ENCODE results near the gene TNIP2. TPM values are rescaled to one million over a fixed set of nuclear protein-coding genes. Genes with fewer than 3 reads are reported as not detected.
"Not testable (repeated sequence)": the region's sequence is repeated elsewhere in the genome, so short reads cannot be mapped to it uniquely, and the experiment has no call there.

Gene TNIP2
- total RNA-seq, 1 donor from 2014 or later: 22.6 TPM

GRCh38 chr4:2729533-2729875, 26.6 kb downstream of the TNIP2 start:
- intact Hi-C loops (cut with DNase I): no loop called here
- no peak for DNase-seq (ENCODE audit: low spot score)

GRCh38 chr4:2728806-2729532, 27.2 kb downstream of the TNIP2 start:
- no peak for DNase-seq (ENCODE audit: low spot score)
- intact Hi-C loops (cut with DNase I): no loop called here

DNA sequence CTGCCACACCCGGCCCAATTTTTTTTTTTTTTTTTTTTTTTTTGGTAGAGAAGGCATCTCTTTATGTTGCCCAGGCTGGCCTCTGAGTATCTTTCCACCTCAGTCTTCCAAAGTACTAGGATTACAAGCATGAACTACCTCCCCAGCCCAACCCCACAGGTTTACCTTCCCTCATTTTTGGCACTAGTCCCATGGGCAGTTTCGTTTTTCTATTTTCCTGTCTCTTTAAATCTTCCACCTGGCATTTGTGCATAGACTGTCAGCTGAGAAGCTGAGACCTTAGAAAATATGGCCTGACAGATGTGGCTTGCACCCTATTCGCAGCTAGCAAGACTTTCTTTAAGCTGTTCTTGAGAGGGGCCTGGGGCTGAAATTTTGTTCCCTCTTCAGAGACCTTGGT, 27.9 kb downstream of the TNIP2 start:
- intact Hi-C loops (cut with DNase I): no loop called here
- DNase-seq (ENCODE audit: low spot score): no peak

- DNase-seq (ENCODE audit: low spot score); intact Hi-C loops (cut with DNase I): not testable (repeated sequence)
Measured at GRCh38 chr4:2726881-2727280, 29.3 kb downstream of the TNIP2 start.

DNA sequence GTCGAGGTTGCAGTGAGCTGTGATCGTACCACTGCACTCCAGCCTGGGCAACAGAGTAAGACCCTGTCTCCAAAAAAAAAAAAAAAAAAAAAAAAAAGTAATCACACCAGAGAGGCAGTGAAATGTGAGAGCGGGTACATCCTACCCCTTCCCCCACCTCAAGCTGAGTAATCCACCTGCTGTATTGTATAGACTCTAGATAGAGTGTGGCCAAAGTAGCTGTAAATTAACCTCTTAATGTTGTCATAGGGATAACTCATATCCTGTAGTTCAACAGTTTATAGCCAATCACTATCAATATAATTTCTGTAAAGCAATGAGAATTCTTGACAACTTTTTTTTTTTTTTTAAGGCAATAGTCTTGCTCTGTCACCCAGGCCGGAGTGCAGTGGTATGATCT, 30.8 kb downstream of the TNIP2 start:
- intact Hi-C loops (cut with DNase I): no loop called here
- no peak for DNase-seq (ENCODE audit: low spot score)

GRCh38 chr4:2723751-2724150, 32.4 kb downstream of the TNIP2 start:
- no peak for DNase-seq (ENCODE audit: low spot score)
- intact Hi-C loops (cut with DNase I): no loop called here

DNA sequence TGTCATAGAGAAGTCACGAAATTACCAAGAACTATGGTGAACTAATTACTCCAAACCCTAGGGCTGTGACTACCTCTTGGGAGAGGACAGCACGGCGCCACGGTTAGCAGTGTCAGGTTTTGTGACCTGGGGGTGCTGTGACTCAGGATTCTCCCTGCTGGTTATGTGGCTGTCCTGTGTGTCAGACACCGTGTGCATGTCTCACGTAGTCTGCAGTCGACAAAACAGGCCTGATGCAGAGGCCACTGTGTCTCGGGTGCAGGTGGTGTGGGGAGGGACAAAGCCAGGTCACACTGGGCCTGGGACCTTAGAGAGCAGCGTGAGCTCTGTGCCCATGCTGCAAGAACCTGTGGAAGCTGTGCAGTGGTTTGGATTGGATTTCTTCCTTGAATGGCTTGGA, 34.1 kb downstream of the TNIP2 start:
- intact Hi-C loops (cut with DNase I): no loop called here
- DNase-seq (ENCODE audit: low spot score): no peak

GRCh38 chr4:2721586-2721985, 34.5 kb downstream of the TNIP2 start:
- DNase-seq (ENCODE audit: low spot score): no peak
- intact Hi-C loops (cut with DNase I): no loop called here

DNA sequence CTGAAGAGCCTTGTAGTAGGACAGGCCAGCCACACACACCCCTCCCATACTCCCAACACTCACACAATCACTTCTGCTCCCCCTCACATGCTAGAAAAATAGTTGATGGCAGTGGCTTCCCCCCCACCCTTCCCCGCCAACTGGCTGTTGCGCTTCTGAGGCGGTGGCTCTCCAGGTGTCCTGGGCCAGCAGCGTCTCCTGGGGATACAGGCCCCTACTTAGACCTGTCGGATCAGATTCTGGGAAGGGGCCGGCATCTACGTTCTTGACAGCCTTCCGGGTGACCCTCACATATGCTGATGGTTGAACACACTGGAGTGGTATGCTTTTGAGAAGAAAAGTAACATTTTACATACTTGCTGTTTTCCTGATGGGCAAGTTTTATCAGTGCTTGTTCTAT, 39.9 kb downstream of the TNIP2 start:
- intact Hi-C loops (cut with DNase I): no loop called here
- no peak for DNase-seq (ENCODE audit: low spot score)

DNA sequence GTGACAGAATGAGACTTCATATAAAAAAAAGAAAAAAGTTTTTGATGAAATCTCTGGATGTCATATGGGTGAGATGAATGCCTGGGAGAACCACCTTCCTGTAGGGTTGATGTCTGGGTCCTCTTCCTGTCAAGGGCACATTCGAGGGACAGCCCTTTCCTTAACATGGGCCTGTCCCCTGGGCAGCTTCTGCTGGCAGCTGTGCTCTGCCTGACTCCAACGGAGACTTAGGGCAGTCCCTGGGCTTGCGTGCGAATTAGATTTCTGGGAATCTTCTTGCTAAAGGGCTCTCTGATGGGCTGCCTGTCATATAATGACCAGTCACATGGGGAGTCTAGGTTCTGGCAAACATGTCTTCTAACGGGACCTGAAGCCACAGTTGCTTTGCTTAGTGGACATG, 40.7 kb downstream of the TNIP2 start:
- intact Hi-C loops (cut with DNase I): no loop called here
- no peak for DNase-seq (ENCODE audit: low spot score)

GRCh38 chr4:2714918-2715317, 41.2 kb downstream of the TNIP2 start:
- intact Hi-C loops (cut with DNase I): no loop called here

GRCh38 chr4:2714061-2714770, 41.9 kb downstream of the TNIP2 start:
- no peak for DNase-seq (ENCODE audit: low spot score)
- intact Hi-C loops (cut with DNase I): no loop called here

More at GRCh38 chr4:2714918-2715317, 41.2 kb downstream of the TNIP2 start:
- DNase-seq (ENCODE audit: low spot score): no peak

DNA sequence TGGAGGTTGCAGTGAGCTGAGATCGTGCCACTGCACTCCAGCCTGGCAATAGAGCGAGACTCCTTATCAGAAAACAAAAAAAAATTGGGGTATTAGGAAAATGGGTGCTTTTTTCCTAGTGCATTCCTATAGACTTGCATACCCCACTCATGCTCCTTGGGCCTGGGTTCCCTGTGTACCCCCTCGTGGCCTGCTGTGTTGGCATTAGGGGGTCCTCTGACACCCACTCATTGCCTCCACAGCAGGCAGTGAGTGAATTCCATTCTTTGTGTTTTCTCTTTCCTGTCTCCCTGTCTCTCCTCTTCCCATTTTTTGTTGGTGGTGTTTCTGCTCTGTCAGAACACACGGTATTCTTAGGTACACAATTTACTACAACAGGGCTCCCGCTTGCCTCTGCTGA, 42.8 kb downstream of the TNIP2 start:
- DNase-seq (ENCODE audit: low spot score): no peak
- intact Hi-C loops (cut with DNase I): no loop called here

- no peak for DNase-seq (ENCODE audit: low spot score)
Measured at GRCh38 chr4:2712261-2712842, 43.8 kb downstream of the TNIP2 start.

GRCh38 chr4:2702770-2703169, 53.4 kb downstream of the TNIP2 start:
- DNase-seq (ENCODE audit: low spot score): no peak
- intact Hi-C loops (cut with DNase I): no loop called here

More at GRCh38 chr4:2712261-2712842, 43.8 kb downstream of the TNIP2 start:
- intact Hi-C loops (cut with DNase I): no loop called here

- DNase-seq (ENCODE audit: low spot score): no peak
Measured at GRCh38 chr4:2702361-2702760, 53.8 kb downstream of the TNIP2 start.

GRCh38 chr4:2700031-2700430, 56.1 kb downstream of the TNIP2 start:
- intact Hi-C loops (cut with DNase I): no loop called here
- DNase-seq (ENCODE audit: low spot score): no peak

More at GRCh38 chr4:2702361-2702760, 53.8 kb downstream of the TNIP2 start:
- intact Hi-C loops (cut with DNase I): no loop called here

DNA sequence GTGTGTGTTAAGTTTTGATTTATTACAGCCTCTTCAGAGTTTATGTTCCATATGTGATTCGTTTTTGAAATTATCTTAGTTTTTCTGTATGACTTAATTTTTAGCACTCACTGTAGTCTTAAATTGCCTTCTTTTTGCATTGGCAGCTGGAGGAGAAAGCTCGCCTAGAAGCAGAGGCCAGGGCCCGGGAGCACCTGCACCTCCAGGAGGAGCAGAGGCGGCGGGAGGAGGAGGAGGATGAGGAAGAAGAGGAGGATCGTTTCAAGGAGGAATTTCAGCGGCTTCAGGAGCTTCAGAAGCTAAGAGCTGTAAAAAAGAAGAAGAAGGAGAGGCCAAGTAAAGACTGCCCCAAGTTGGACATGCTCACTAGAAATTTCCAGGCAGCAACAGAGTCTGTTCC, 56.6 kb downstream of the TNIP2 start:
- intact Hi-C loops (cut with DNase I): no loop called here
- no peak for DNase-seq (ENCODE audit: low spot score)

DNA sequence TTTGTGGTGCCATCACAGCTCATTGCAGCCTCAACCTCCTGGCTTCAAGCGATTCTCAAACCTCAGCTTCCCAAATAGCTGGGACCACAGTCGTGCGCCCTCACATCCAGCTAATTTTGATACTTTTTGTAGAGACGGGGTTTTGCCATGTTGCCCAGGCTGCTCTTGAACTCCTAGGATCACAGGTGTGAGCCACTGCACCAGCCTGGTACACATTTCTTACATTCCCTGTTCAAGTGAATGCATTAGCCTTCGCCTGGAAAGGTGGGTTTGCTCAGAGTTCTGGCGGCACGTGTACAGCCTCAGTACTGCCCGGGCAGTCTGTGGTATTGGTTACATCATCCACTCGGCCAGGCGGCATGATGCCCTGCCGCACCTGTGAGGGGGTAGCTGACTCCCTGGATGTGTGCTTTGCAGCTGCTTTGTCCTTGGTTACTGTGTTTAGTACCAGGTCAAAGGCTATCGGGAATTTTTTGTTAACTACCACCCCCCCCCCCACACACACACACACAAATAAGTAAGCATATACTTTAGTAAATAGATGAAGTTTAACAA, 57.1 kb downstream of the TNIP2 start:
- intact Hi-C loops (cut with DNase I): no loop called here
- DNase-seq (ENCODE audit: low spot score): no peak

DNA sequence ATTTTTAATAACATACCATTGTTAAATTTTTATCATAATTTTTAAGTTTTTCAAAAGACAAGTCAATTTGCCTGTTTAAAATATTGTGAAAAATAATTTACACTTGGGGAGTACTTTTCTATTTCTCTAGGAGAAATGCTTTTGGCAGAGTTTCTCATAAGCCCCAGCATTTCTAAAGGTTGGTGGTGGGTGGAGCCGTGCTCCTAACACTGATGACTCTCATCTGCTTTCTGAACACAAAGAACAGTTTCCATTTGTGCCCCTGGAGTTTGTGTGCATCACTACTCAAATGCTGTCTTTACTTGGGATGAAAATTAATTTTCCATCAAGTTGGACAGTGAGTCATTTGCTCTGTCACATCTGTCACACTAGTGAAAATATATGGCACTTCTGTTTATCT, 57.6 kb downstream of the TNIP2 start:
- intact Hi-C loops (cut with DNase I): no loop called here
- DNase-seq (ENCODE audit: low spot score): no peak

GRCh38 chr4:2697995-2698414, 58.1 kb downstream of the TNIP2 start:
- no peak for DNase-seq (ENCODE audit: low spot score)
- intact Hi-C loops (cut with DNase I): no loop called here

All from cardiac septum (tissue), 1 donor.